Measurements from ENCODE around the gene PSMB10. TPM values are rescaled to one million over a fixed set of nuclear protein-coding genes. Genes with fewer than 3 reads are reported as not detected.
"Not testable (repeated sequence)": the region's sequence is repeated elsewhere in the genome, so short reads cannot be mapped to it uniquely, and the experiment has no call there.

PSMB10 gene
- total RNA-seq, result 10 to 100 TPM; 54.9 to 64.5 TPM
- long read RNA-seq, partial matches to known transcripts, result 0 of 4 reads
- long read RNA-seq, other reads (novel, unspliced or antisense), result 1 of 4 reads

GRCh38 chr16:67936124-67936879 lies at the start of gene PSMB10:
TSS of gene PSMB10 (minus strand) at chr16:67936850. CDS start at chr16:67936749, 101 bp downstream.
- DNase-seq (peak; percentile 70), ATAC-seq (peak; percentile 24 to 38)
- intact Hi-C loops (cut with DNase I), result no loop called here

- intact Hi-C loops (cut with DNase I), result no loop called here
- DNase-seq (no peak), ATAC-seq (no peak)
Measured at GRCh38 chr16:67982011-67982696, 45.5 kb upstream of the PSMB10 start.

GRCh38 chr16:67979955-67980678 lies 43.5 kb upstream of the PSMB10 start, which contains the start of gene DPEP3:
TSS of gene DPEP3 (minus strand) at chr16:67980499. CDS start at chr16:67980380, 119 bp downstream.
- intact Hi-C loops (cut with DNase I), result no loop called here

GRCh38 chr16:67977469-67978227 lies 41.0 kb upstream of the PSMB10 start:
- no peak for DNase-seq
- ATAC-seq, result peak in 1 of 2 donors; percentile 67
- intact Hi-C loops (cut with DNase I), result no loop called here

More at GRCh38 chr16:67979955-67980678, 43.5 kb upstream of the PSMB10 start, which contains the start of gene DPEP3:
- DNase-seq (no peak), ATAC-seq (no peak)

- ATAC-seq (no peak), DNase-seq (no peak)
- intact Hi-C loops (cut with DNase I), result no loop called here
Measured at GRCh38 chr16:67977005-67977404, 40.4 kb upstream of the PSMB10 start.

GRCh38 chr16:67976205-67976604 lies 39.6 kb upstream of the PSMB10 start:
- intact Hi-C loops (cut with DNase I), result no loop called here
- DNase-seq (no peak), ATAC-seq (no peak)

- no peak for ATAC-seq
Measured at GRCh38 chr16:67975321-67976105, 38.9 kb upstream of the PSMB10 start.

GRCh38 chr16:67972285-67972684 lies 35.6 kb upstream of the PSMB10 start:
- intact Hi-C loops (cut with DNase I); DNase-seq; ATAC-seq: not testable (repeated sequence)

More at GRCh38 chr16:67975321-67976105, 38.9 kb upstream of the PSMB10 start:
- intact Hi-C loops (cut with DNase I), result no loop called here
- no peak for DNase-seq

- ATAC-seq, result no peak
- DNase-seq, result no peak
- intact Hi-C loops (cut with DNase I), result no loop called here
Measured at GRCh38 chr16:67971111-67971510, 34.5 kb upstream of the PSMB10 start.

GRCh38 chr16:67969254-67970039 lies 32.8 kb upstream of the PSMB10 start:
- DNase-seq (no peak), ATAC-seq (peak in 1 of 2 donors; percentile 0)
- intact Hi-C loops (cut with DNase I), result no loop called here

- ATAC-seq (peak; percentile 91 to 93), DNase-seq (peak; percentile 91)
- intact Hi-C loops (cut with DNase I), result no loop called here
Measured at GRCh38 chr16:67968400-67969253, 32.0 kb upstream of the PSMB10 start, which contains the start of gene SLC12A4. TSS of gene SLC12A4 (minus strand) at chr16:67968637. CDS start at chr16:67968553, 84 bp downstream.

- peak; percentile 54 for ATAC-seq
- DNase-seq, result peak; percentile 72
- intact Hi-C loops (cut with DNase I), result no loop called here
Measured at GRCh38 chr16:67967958-67968399, 31.3 kb upstream of the PSMB10 start.

GRCh38 chr16:67967183-67967957 lies 30.7 kb upstream of the PSMB10 start:
- ATAC-seq (peak in 1 of 2 donors; percentile 0), DNase-seq (no peak)
- intact Hi-C loops (cut with DNase I), result no loop called here

GRCh38 chr16:67966549-67967182 lies 30.0 kb upstream of the PSMB10 start:
- ATAC-seq (peak in 1 of 2 donors; percentile 9), DNase-seq (peak; percentile 50)
- intact Hi-C loops (cut with DNase I), result no loop called here
